ENCODE data around the gene ASB6.

DNA sequence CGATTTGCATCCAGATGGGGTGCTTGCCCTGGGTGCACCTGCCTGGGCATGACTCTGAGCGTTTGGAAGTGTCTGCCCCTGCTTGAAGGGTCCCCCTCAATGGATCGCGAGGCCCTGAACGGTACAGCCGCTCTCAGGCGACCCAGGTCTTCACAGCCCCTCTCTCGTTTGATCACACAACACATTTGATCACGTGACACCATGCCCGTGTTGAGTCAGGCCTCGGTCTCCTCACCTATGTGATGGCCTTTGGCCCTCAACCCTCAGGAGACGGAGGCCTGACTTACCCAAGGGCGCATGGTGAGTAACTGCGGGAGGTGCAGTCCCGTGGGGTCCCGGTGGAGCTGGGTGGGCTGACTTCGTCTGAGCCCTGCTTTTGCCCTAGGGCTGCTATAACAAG is 3.0 kb upstream of the ASB6 start:
- TF ChIP-seq POLR2A (IDR thresholded peaks at IDR 0.05; ENCODE audit: low read depth) = no peak
- TF ChIP-seq CTCF (IDR thresholded peaks at IDR 0.05) = no peak
- no peak for TF ChIP-seq POLR2AphosphoS5 (IDR thresholded peaks at IDR 0.05)
